Measurements from ENCODE around the gene VAX1.
"Not testable (repeated sequence)": the region's sequence is repeated elsewhere in the genome, so short reads cannot be mapped to it uniquely, and the experiment has no call there.

Gene VAX1

DNA sequence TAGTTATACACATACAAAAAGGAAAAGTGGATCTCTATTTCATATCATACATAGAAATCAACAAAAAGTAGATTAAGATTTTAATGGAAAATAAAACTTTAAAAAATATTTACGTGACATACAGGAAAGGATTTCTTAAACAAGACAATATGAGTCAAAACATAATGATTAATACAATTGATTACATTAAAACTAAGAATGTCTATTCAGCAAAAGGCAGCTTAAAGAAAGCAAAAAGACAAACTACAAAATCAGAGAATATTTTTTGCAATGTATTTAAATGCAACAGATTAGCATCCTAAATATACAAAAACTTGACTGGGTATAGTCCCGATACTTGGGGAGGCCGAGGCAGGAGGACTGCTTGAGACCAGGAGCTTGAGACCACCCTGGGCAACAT, 50.5 kb downstream of the VAX1 start:
- no peak for FAIRE-seq
- DNase-seq (ENCODE audit: insufficient read length) = no peak
- TF ChIP-seq POLR2AphosphoS5 (IDR thresholded peaks at IDR 0.05; ENCODE audit: low read depth, low read length) (no peak), TAF1 (IDR thresholded peaks at IDR 0.05; ENCODE audit: borderline replicate concordance, low read depth, low read length) (no peak), POLR2A (IDR thresholded peaks at IDR 0.05; ENCODE audit: low read depth, low read length) (no peak)

DNA sequence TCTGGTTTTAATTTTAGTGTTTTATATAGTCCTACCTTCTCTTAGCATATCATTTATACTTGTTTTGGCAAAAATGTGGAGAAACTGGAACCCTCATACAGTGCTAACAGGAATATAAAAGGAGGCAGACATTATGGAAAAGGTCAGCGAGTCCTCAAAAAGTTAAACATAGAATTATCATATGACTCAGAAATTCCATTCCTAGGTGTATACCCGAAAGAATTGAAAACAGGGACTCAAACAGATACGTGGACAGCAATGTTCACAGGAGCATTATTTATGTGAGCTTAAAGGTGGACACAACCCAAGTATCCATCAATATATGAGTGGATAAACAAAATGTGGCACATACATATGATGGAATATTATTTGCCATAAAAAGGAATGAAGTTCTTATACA, 51.5 kb downstream of the VAX1 start:
- FAIRE-seq (no peak), DNase-seq (ENCODE audit: insufficient read length) (no peak)
- TF ChIP-seq POLR2AphosphoS5 (IDR thresholded peaks at IDR 0.05; ENCODE audit: low read depth, low read length) (no peak), POLR2A (IDR thresholded peaks at IDR 0.05; ENCODE audit: low read depth, low read length) (no peak), TAF1 (IDR thresholded peaks at IDR 0.05; ENCODE audit: borderline replicate concordance, low read depth, low read length) (no peak)

DNA sequence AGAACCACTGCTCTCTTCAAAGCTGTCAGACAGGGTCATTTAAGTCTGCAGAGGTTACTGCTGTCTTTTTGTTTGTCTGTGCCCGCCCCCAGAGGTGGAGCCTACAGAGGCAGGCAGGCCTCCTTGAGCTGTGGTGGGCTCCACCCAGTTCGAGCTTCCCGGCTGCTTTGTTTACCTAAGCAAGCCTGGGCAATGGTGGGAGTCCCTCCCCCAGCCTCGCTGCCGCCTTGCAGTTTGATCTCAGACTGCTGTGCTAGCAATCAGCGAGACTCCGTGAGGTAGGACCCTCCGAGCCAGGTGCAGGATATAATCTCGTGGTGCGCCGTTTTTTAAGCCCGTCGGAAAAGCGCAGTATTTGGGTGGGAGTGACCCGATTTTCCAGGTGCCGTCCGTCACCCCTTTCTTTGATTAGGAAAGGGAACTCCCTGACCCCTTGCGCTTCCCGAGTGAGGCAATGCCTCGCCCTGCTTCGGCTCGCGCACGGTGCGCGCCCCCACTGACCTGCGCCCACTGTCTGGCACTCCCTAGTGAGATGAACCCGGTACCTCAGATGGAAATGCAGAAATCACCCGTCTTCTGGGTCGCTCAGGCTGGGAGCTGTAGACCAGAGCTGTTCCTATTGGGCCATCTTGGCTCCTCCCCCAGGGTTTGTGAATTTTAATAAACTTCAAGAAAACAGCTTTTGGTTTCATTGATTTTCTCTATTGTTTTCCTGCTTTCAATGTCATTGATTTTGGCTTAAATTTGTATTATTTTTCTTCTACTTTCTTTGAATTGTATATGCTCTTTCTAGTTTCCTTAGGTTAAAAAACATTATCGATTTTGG, 53.4 kb downstream of the VAX1 start:
- FAIRE-seq; DNase-seq (ENCODE audit: insufficient read length): not testable (repeated sequence)
